RWPE2 (cell line): ENCODE measurements around the gene PLEKHA3.
A peak's percentile ranks its signal among the peaks of the same experiment; 100 is the strongest.

Experiments
- ATAC-seq: fragments of 200-7000 bp; cut with Tn5 transposase; 3 replicates; pipeline ENCODE4 v1.9.1; 2021; ENCODE audit warnings: low read depth
- DNase-seq: peaks from one replicate; pipeline ENCODE4 v3.0.0-alpha.2; 2020; ENCODE audit warnings: low spot score
- H3K27ac ChIP-seq: fragments of 450-650 bp; 2 replicates; pipeline ENCODE4 v1.5.1; 2017; ENCODE audit warnings: mild to moderate bottlenecking; ENCODE audit not compliant: poor library complexity, severe bottlenecking
- H3K27me3 ChIP-seq: fragments of 250-450 bp; sonication (Bioruptor Pico); 2 replicates; pipeline ENCODE4 v1.5.1; 2021; ENCODE audit warnings: mild to moderate bottlenecking, moderate library complexity; ENCODE audit not compliant: insufficient read depth, poor library complexity, severe bottlenecking
- H3K36me3 ChIP-seq: fragments of 250-450 bp; sonication (Bioruptor Pico); 2 replicates; pipeline ENCODE4 v1.5.1; 2020; ENCODE audit warnings: low read depth, mild to moderate bottlenecking, moderate library complexity
- H3K4me1 ChIP-seq: fragments of 250-450 bp; sonication (Bioruptor Pico); 2 replicates; pipeline ENCODE4 v1.5.1; 2021; ENCODE audit warnings: mild to moderate bottlenecking, moderate library complexity; ENCODE audit not compliant: insufficient read depth, poor library complexity, severe bottlenecking
- H3K4me3 ChIP-seq: fragments of 250-450 bp; sonication (Bioruptor Pico); 2 replicates; pipeline ENCODE4 v1.5.1; 2021; ENCODE audit warnings: mild to moderate bottlenecking, moderate library complexity; ENCODE audit not compliant: severe bottlenecking
- H3K9me3 ChIP-seq: fragments of 250-450 bp; sonication (Bioruptor Pico); 2 replicates; pipeline ENCODE4 v1.5.1; 2021; ENCODE audit warnings: mild to moderate bottlenecking, moderate library complexity; ENCODE audit not compliant: severe bottlenecking
- CTCF ChIP-seq: fragments of 450-650 bp; IDR thresholded peaks from one replicate; pipeline ENCODE4 v1.5.1; 2017; ENCODE audit warnings: mild to moderate bottlenecking, moderate library complexity; ENCODE audit not compliant: poor library complexity, severe bottlenecking

PLEKHA3 gene

GRCh38 chr2:178449700-178450523 lies 30.3 kb upstream of the PLEKHA3 start:
- H3K4me1 ChIP-seq, result peaks cover 10% of the 10 kb centered on the region
- ATAC-seq, result no peak
- no peaks in the 10 kb centered on the region for H3K9me3 ChIP-seq
- H3K4me3 ChIP-seq, result peak overlapping the region; percentile 79
- peak overlapping the region; percentile 55 for H3K27ac ChIP-seq
- no peak for TF ChIP-seq CTCF
- DNase-seq, result no peak
- H3K27me3 ChIP-seq, result no peaks in the 10 kb centered on the region
- peaks cover 46% of the 10 kb centered on the region for H3K36me3 ChIP-seq

GRCh38 chr2:178450524-178450773 lies 29.8 kb upstream of the PLEKHA3 start:
- ATAC-seq, result peak; percentile 45
- Histone ChIP-seq H3K9me3 (no peaks in the 10 kb centered on the region), H3K4me3 (peak overlapping the region; percentile 79), H3K4me1 (peaks cover 10% of the 10 kb centered on the region), H3K27me3 (no peaks in the 10 kb centered on the region), H3K27ac (peak overlapping the region; percentile 55), H3K36me3 (peaks cover 41% of the 10 kb centered on the region)
- DNase-seq, result no peak
- no peak for TF ChIP-seq CTCF

- TF ChIP-seq CTCF, result peak; percentile 8
- DNase-seq (peak; percentile 93), ATAC-seq (peak; percentile 91)
- H3K4me3 ChIP-seq, result peak within 1 kb of the TSS; percentile 79
- H3K4me1 ChIP-seq, result peaks cover 10% of the 10 kb centered on the region
- H3K36me3 ChIP-seq, result peaks cover 36% of the 10 kb centered on the region
- no peaks in the 10 kb centered on the region for H3K27me3 ChIP-seq
- H3K9me3 ChIP-seq, result no peaks in the 10 kb centered on the region
- peak within 1 kb of the TSS; percentile 55 for H3K27ac ChIP-seq
Observed at GRCh38 chr2:178450774-178451525, 29.3 kb upstream of the PLEKHA3 start, which contains the start of the genes PJVK and PRKRA. Gene PJVK (plus strand): TSS chr2:178451378. CDS start chr2:178453410, 2,032 bp downstream. Gene PRKRA (minus strand): TSS chr2:178451175. CDS start chr2:178451030, 145 bp downstream.

- H3K4me3 ChIP-seq, result no peak overlapping the region
- DNase-seq, result no peak
- TF ChIP-seq CTCF, result no peak
Observed at GRCh38 chr2:178452334-178452733, 27.9 kb upstream of the PLEKHA3 start.

More at GRCh38 chr2:178452334-178452733, 27.9 kb upstream of the PLEKHA3 start:
- peaks cover 25% of the 10 kb centered on the region for H3K36me3 ChIP-seq
- no peak for ATAC-seq
- peaks cover 10% of the 10 kb centered on the region for H3K4me1 ChIP-seq
- H3K9me3 ChIP-seq, result no peaks in the 10 kb centered on the region
- no peaks in the 10 kb centered on the region for H3K27me3 ChIP-seq
- no peak overlapping the region for H3K27ac ChIP-seq
